BLaER1 (cell line): Measurements from ENCODE around the gene UBE2G2.

ENCODE experiments used
- H3K27ac ChIP-seq: shearing (Covaris generic); formaldehyde crosslinking; 2 replicates; pipeline ENCODE4 v1.8.1; 2022
- H3K27me3 ChIP-seq: shearing (Covaris generic); formaldehyde crosslinking; 2 replicates; pipeline ENCODE4 v1.8.1; 2022
- H3K36me3 ChIP-seq: shearing (Covaris generic); formaldehyde crosslinking; 2 replicates; pipeline ENCODE4 v1.8.1; 2022
- H3K4me1 ChIP-seq: shearing (Covaris generic); formaldehyde crosslinking; 2 replicates; pipeline ENCODE4 v1.8.1; 2022
- H3K4me2 ChIP-seq: shearing (Covaris generic); formaldehyde crosslinking; 2 replicates; pipeline ENCODE4 v1.8.1; 2022
- H3K4me3 ChIP-seq: shearing (Covaris generic); formaldehyde crosslinking; 2 replicates; pipeline ENCODE4 v1.8.1; 2022
- H3K9ac ChIP-seq: shearing (Covaris generic); formaldehyde crosslinking; 2 replicates; pipeline ENCODE4 v1.8.1; 2022
- H3K9me3 ChIP-seq: shearing (Covaris generic); formaldehyde crosslinking; 2 replicates; pipeline ENCODE4 v1.8.1; 2022
- H4K20me1 ChIP-seq: shearing (Covaris generic); formaldehyde crosslinking; 2 replicates; pipeline ENCODE4 v1.8.1; 2022
- Cebpa-rat ChIP-seq: shearing (Covaris generic); IDR thresholded peaks from 2 replicates; pipeline ENCODE4 v1.8.1; 2022

The UBE2G2 gene

DNA sequence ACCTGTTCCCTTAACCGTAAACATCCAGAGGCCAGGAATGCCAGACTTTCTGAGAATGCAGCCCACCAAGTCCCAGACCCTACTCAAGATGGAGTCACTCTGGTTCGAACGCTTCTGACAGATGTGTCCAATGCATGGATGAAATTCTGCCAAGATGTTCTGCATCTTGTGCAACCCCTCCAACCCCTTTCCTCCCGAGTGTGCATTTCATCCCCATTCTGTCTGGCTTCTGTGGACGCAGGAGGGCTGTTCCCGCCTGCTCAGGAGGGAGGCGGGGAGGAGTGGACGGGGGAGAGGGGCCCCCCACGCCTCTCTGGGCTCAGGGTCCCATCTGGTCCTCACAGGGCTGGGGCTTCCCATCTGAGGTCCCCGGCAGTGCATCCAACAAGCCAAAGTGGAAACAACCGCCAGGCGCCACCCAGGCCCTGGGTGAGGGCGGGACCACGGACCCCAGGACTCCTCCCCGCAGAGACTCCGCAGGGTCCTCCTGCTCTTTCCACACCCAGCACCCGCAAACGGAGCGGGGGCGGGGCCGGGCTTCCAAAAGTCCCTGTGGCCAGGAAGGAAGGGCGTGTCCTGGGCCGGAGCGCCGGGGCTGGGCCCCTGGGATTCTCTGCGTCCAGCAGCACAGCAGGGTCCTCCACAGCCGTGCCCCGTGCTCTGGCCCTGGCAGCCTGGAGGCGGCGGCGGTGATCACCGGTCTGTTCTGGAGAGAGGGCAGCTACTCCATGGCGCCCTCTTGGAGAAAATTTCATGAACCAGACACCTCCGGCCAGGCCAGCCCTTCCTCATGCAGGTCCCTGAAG is 44.0 kb upstream of the UBE2G2 start:
- Histone ChIP-seq H3K27ac (peak overlapping the region; percentile 75), H3K4me2 (peak overlapping the region; percentile 97), H3K9ac (peak overlapping the region; percentile 65), H3K9me3 (no peaks in the 10 kb centered on the region), H3K4me3 (peak overlapping the region; percentile 63), H3K27me3 (no peaks in the 10 kb centered on the region), H4K20me1 (peaks cover 28% of the 10 kb centered on the region), H3K36me3 (peaks cover 30% of the 10 kb centered on the region), H3K4me1 (peaks cover 64% of the 10 kb centered on the region)
- TF ChIP-seq Cebpa-rat = no peak; the same call in 1 of the 2 replicates

DNA sequence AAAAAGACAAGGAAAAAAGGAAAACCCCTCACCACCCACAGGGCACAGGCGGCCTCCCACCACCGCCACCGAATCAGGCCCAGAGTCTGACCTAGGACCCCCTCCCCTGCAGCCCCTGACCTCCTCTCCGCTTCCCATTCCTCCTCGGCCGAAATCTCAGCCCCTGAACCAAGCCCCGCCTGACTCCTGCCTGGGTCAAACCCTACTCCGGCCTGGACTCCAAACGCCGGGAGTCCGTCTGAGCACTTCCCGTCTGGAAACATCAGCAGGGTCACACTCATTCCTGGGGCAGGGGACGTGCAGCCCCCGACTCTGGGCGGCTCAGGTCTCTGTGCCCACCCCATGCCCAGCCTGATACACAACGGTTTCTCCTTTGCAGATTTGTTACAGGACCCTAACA is 42.6 kb upstream of the UBE2G2 start:
- TF ChIP-seq Cebpa-rat = no peak
- H3K27me3 ChIP-seq = no peaks in the 10 kb centered on the region
- H3K27ac ChIP-seq = no peak overlapping the region
- no peak overlapping the region for H3K4me2 ChIP-seq
- H3K9me3 ChIP-seq = no peaks in the 10 kb centered on the region
- H4K20me1 ChIP-seq = peaks cover 14% of the 10 kb centered on the region
- no peak overlapping the region for H3K9ac ChIP-seq
- H3K36me3 ChIP-seq = peaks cover 16% of the 10 kb centered on the region
- peaks cover 51% of the 10 kb centered on the region for H3K4me1 ChIP-seq
- no peak overlapping the region for H3K4me3 ChIP-seq

DNA sequence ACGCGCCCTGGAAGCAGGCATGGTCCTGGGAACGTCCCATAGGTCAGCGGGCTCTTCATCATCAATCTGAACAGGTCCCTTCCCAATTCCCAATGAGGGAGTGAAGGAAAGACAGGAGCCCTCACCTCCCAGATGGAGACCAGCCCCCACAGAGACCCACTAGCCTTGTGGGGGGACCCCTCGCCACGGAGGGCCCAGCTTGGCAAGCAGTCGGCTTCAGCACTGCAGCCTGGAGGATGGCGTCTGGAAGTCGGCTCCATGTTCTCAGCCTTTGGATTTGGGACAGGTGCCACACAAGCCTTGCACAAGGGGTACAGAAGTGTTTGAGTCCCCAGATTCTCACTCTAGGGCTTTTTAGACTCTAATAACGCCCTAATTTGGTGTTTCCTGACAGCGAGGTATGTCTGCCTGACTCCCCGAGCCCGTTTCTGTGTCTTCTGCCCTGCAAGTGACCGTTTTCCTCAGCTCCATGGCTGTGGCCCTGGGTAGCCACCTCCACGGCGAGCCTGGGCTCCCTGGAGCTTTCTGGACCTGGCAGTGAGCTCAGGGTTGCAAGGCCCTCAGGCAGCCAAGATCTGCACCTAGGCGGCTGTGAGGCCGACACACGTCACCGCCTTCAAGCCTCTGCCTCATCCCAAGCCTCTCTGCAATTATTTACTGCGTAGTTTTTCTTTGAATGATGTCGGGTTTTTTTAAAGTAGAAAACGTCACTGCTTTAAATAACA is 41.3 kb upstream of the UBE2G2 start:
- TF ChIP-seq Cebpa-rat = no peak
- no peaks in the 10 kb centered on the region for H3K27me3 ChIP-seq

DNA sequence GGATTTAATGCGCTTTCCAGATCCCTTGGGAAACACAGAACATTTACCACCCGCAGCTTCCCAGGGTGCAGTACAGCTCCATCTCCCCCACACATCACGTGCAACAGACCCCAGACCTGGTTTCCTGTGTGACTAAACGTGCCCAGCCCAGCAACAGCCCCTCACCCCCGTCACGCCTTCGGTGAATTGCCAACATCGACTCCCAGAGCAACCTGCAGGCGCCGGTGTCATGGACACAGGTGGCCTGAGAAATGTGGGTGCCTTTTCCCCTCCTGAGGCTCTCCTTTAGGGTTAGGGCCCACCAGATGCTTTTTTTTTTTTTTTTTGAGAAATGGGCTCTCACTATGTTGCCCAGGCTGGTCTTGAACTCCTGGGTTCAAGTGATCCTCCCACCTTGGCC is 40.5 kb upstream of the UBE2G2 start:
- no peak overlapping the region for H3K4me3 ChIP-seq
- H3K36me3 ChIP-seq = no peaks in the 10 kb centered on the region
- no peaks in the 10 kb centered on the region for H3K27me3 ChIP-seq
- no peak for TF ChIP-seq Cebpa-rat
- H3K4me1 ChIP-seq = peaks cover 34% of the 10 kb centered on the region
- no peak overlapping the region for H3K27ac ChIP-seq
- H3K4me2 ChIP-seq = no peak overlapping the region
- peaks cover 5% of the 10 kb centered on the region for H4K20me1 ChIP-seq
- no peaks in the 10 kb centered on the region for H3K9me3 ChIP-seq
- no peak overlapping the region for H3K9ac ChIP-seq

More for the DNA sequence above, 41.3 kb upstream of the UBE2G2 start:
- H3K4me3 ChIP-seq = no peak overlapping the region
- H3K4me1 ChIP-seq = peaks cover 37% of the 10 kb centered on the region
- no peak overlapping the region for H3K27ac ChIP-seq
- no peaks in the 10 kb centered on the region for H3K9me3 ChIP-seq
- peaks cover 3% of the 10 kb centered on the region for H3K36me3 ChIP-seq
- no peak overlapping the region for H3K4me2 ChIP-seq
- H3K9ac ChIP-seq = no peak overlapping the region
- peaks cover 12% of the 10 kb centered on the region for H4K20me1 ChIP-seq

DNA sequence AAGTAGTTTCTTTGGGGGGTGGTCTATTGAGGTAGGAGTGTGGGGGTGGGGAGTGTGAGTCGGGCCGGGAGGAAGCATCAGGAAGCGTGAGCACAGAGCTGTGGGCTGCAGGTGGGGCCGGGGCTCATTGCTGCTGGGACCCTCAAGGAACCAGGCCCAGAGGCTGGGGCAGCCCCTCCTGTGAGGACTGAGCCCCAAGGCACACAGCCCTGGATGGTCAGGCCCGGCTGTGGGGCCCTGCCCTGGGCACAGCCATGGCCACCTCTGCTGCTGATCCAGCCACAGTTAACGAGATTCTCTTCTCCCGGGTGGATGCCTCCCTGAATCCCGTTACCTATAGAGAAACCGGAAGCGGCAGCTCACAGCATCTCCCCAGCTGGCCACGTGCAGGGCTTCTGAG is 39.2 kb upstream of the UBE2G2 start:
- H3K36me3 ChIP-seq = no peaks in the 10 kb centered on the region
- H3K9me3 ChIP-seq = no peaks in the 10 kb centered on the region
- H3K27me3 ChIP-seq = no peaks in the 10 kb centered on the region
- no peak for TF ChIP-seq Cebpa-rat
- no peak overlapping the region for H3K4me3 ChIP-seq
- H3K27ac ChIP-seq = no peak overlapping the region
- H3K4me1 ChIP-seq = peaks cover 28% of the 10 kb centered on the region
- H3K9ac ChIP-seq = no peak overlapping the region
- no peaks in the 10 kb centered on the region for H4K20me1 ChIP-seq
- H3K4me2 ChIP-seq = no peak overlapping the region

DNA sequence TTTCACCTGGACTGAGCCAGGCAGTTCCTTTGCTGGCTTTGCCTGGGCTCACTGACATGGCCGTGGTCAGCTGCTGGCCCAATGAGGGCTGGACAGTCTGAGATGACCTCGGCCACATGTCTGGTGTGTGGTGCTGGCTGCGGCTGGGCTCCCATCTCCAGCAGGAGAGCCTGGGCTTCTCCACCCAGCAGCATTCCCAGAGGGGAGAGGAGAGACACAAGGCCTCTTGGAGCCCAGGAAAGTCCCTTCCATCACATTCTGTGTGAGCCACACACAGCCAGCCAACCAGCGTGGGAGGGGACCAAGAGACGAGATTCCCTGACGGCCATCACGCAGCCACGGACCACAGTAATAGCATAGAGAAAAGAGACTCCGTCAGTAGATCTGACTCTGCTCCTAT is 37.3 kb upstream of the UBE2G2 start:
- Histone ChIP-seq H4K20me1 (no peaks in the 10 kb centered on the region), H3K27ac (no peak overlapping the region), H3K4me3 (no peak overlapping the region), H3K4me1 (peaks cover 13% of the 10 kb centered on the region), H3K27me3 (no peaks in the 10 kb centered on the region), H3K9me3 (no peaks in the 10 kb centered on the region), H3K9ac (no peak overlapping the region), H3K36me3 (no peaks in the 10 kb centered on the region), H3K4me2 (no peak overlapping the region)
- no peak for TF ChIP-seq Cebpa-rat

DNA sequence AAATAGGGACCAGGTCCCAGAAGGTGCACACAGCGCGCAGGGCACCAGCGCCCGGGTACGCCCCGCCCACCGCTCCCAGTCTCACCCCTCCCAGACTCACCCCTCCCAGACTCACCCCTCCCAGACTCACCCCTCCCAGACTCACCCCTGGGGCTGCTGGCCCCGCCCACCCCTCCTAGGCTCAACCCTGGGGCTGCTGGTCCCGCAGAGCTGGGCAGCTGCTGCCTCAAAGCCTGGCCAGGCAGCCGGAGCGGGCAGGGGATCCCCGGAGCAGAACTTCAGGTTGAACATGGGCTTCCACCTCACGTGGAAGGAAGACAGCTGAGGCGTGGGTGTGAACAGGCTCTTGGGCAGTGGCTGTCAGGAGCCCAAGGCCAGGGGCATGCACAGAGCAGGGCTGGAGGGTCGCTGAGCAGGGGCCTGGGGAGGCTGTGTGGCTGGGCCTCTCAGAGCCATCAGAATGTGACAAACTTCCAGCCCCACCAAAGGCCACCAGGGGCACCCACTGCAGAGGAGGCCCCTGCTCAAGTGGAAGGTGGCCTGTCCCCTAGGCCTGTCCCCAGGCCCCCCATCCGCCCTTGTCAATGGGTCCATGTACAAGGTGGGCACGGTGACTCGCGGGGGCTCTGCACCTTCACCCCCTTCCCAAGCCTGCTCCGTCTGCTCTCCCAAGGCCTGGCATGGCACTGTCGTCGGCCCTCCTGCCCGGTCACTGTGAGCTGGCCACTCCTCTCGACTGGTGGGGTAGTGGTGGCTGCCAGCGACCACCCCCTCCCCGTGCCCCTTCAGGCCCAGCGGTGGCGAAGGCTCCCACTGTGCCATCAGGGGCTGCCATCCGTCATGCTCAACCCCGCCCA is 36.6 kb upstream of the UBE2G2 start:
- Histone ChIP-seq H3K4me2 (no peak overlapping the region), H3K9ac (no peak overlapping the region), H3K4me1 (peaks cover 13% of the 10 kb centered on the region), H3K27me3 (no peaks in the 10 kb centered on the region), H3K4me3 (no peak overlapping the region), H3K27ac (no peak overlapping the region), H3K9me3 (no peaks in the 10 kb centered on the region), H3K36me3 (no peaks in the 10 kb centered on the region), H4K20me1 (no peaks in the 10 kb centered on the region)
- TF ChIP-seq Cebpa-rat = no peak

DNA sequence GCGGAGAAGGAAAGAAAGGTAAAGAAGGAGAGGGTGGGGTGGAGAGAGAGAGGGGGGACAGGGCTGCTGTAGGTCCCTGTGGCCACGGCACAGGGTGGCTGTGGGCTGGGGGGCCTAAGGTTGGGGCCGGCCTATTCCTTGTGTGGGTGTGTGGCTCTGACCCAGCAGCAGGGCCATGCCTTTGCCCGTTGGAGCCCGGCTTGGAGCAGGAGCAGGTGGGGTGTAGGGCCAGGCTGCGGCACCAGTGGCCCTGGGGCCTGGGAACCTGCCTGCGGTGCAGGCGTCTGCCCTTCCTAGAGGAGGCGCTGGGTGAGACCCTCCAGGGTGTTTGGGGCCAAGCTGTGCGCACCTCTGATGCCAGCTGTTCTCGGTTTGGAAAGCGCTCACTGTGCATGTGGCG is 35.9 kb upstream of the UBE2G2 start:
- no peak overlapping the region for H3K4me3 ChIP-seq
- H3K9me3 ChIP-seq = no peaks in the 10 kb centered on the region
- H3K9ac ChIP-seq = no peak overlapping the region
- no peak overlapping the region for H3K27ac ChIP-seq
- H3K4me2 ChIP-seq = no peak overlapping the region
- H3K27me3 ChIP-seq = no peaks in the 10 kb centered on the region
- H3K4me1 ChIP-seq = peaks cover 13% of the 10 kb centered on the region
- no peaks in the 10 kb centered on the region for H4K20me1 ChIP-seq
- H3K36me3 ChIP-seq = no peaks in the 10 kb centered on the region
- TF ChIP-seq Cebpa-rat = no peak

DNA sequence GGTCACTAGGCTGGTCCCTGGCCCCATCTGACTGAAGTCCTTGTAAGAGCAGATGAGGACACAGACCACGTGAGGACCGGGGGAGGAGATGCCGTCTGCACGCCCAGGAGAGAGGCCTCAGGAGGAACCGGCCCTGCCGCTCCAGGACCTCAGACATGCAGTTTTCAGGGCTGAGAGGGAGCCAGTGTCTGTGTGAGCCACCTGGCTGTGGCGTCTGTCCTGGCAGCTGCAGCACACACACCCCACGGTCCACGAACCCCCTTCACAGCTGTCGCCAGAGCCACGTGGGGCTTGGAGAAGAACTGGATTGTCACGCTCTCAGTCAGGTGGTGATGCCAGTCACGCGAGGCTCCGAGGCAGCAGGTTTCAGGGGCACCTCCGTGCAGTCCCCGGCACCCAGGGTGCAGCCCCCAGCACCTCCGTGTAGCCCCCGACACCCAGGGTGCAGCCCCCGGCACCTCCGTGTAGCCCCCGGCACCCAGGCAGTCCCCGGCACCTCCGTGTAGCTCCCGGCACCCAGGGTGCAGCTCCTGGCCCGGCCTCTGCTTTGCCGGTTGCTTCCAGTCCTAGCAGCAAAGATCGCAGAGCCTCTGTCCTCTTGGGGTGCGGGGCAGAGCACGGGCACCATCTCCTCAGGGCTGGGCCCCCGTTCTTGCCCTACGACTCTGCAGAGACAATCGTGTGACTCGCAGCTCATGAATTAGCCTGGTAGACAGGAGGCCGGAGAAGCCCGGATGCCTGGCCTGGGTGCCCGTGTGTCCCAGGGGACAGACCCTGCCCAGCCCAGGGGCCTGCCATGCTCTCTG is 35.2 kb upstream of the UBE2G2 start:
- H3K4me2 ChIP-seq = peak overlapping the region; percentile 49
- H3K4me1 ChIP-seq = peaks cover 14% of the 10 kb centered on the region
- H3K27ac ChIP-seq = no peak overlapping the region

More for the DNA sequence above, 35.2 kb upstream of the UBE2G2 start:
- Histone ChIP-seq H3K36me3 (no peaks in the 10 kb centered on the region), H3K9ac (no peak overlapping the region), H3K9me3 (no peaks in the 10 kb centered on the region), H3K4me3 (no peak overlapping the region), H3K27me3 (no peaks in the 10 kb centered on the region), H4K20me1 (no peaks in the 10 kb centered on the region)
- no peak for TF ChIP-seq Cebpa-rat
